HL-60 (cell line): ENCODE data around the gene SPCS2.

Experiments used
- DNase-seq, 2 experiments: peaks; one replicate each; pipeline ENCODE4 v3.0.0-alpha.2; 2010 to 2020; ENCODE audit warnings: low read depth in 1 of 2, low spot score in 1 of 2
- H3K27ac ChIP-seq: fragments of 250-450 bp; sonication (Bioruptor Pico); replicated peaks from 2 replicates; pipeline ENCODE4 v1.5.1; 2020; ENCODE audit warnings: mild to moderate bottlenecking, moderate library complexity
- H3K27me3 ChIP-seq: fragments of 250-450 bp; sonication (Bioruptor Pico); 2 replicates; pipeline ENCODE4 v1.5.1; 2021; ENCODE audit warnings: mild to moderate bottlenecking, moderate library complexity; ENCODE audit not compliant: insufficient read depth, poor library complexity, severe bottlenecking
- H3K4me3 ChIP-seq: replicated peaks from 2 replicates; pipeline ENCODE4 v1.5.1; 2011; ENCODE audit warnings: mild to moderate bottlenecking, control low read depth, low read length; ENCODE audit not compliant: insufficient read depth
- CTCF ChIP-seq: IDR thresholded peaks from one replicate; pipeline ENCODE4 v1.5.1; 2011; ENCODE audit warnings: low read length, control low read depth, inconsistent platforms; ENCODE audit not compliant: insufficient read depth
- GABPA ChIP-seq: IDR thresholded peaks from 2 replicates; pipeline ENCODE4 v1.6.1; 2012; ENCODE audit warnings: low read depth
- POLR2AphosphoS5 ChIP-seq: IDR thresholded peaks from 2 replicates; pipeline ENCODE4 v1.6.1; 2012; ENCODE audit warnings: low read depth
- SPI1 ChIP-seq: IDR thresholded peaks from 2 replicates; pipeline ENCODE4 v1.6.1; 2012; ENCODE audit warnings: low read depth, mild to moderate bottlenecking, borderline replicate concordance
- TF ChIP-seq, protein P1 (sequence below): IDR thresholded peaks from 2 replicates; pipeline ENCODE4 v1.6.1; 2012; ENCODE audit warnings: low read depth; ENCODE audit not compliant: insufficient replicate concordance

Gene SPCS2

DNA sequence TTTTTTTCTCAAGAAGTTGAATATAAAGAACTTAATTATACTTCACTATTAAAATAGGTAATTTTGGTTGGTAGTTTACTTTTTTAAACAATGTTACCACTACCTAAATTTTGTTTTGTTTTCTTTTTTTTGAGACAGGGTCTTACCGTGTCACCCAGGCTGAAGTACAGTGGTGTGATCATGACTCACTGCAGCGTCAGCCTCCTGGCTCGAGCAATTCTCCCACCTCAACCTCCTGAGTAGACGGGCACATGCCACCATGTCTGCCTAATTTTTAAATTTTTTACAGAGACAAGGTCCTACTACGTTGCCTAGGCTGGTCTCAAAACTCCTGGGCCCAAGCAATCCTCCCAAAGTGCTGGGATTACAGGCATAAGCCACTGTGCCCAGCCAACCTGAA is 17.6 kb downstream of the SPCS2 start:
- Histone ChIP-seq H3K27ac (no peak overlapping the region), H3K27me3 (no peaks in the 10 kb centered on the region), H3K4me3 (no peak overlapping the region)
- TF ChIP-seq, protein P1, sequence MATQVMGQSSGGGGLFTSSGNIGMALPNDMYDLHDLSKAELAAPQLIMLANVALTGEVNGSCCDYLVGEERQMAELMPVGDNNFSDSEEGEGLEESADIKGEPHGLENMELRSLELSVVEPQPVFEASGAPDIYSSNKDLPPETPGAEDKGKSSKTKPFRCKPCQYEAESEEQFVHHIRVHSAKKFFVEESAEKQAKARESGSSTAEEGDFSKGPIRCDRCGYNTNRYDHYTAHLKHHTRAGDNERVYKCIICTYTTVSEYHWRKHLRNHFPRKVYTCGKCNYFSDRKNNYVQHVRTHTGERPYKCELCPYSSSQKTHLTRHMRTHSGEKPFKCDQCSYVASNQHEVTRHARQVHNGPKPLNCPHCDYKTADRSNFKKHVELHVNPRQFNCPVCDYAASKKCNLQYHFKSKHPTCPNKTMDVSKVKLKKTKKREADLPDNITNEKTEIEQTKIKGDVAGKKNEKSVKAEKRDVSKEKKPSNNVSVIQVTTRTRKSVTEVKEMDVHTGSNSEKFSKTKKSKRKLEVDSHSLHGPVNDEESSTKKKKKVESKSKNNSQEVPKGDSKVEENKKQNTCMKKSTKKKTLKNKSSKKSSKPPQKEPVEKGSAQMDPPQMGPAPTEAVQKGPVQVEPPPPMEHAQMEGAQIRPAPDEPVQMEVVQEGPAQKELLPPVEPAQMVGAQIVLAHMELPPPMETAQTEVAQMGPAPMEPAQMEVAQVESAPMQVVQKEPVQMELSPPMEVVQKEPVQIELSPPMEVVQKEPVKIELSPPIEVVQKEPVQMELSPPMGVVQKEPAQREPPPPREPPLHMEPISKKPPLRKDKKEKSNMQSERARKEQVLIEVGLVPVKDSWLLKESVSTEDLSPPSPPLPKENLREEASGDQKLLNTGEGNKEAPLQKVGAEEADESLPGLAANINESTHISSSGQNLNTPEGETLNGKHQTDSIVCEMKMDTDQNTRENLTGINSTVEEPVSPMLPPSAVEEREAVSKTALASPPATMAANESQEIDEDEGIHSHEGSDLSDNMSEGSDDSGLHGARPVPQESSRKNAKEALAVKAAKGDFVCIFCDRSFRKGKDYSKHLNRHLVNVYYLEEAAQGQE: no peak
- no peak for TF ChIP-seq SPI1
- no peak for TF ChIP-seq CTCF
- TF ChIP-seq GABPA: no peak
- TF ChIP-seq POLR2AphosphoS5: no peak
- DNase-seq: no peak

DNA sequence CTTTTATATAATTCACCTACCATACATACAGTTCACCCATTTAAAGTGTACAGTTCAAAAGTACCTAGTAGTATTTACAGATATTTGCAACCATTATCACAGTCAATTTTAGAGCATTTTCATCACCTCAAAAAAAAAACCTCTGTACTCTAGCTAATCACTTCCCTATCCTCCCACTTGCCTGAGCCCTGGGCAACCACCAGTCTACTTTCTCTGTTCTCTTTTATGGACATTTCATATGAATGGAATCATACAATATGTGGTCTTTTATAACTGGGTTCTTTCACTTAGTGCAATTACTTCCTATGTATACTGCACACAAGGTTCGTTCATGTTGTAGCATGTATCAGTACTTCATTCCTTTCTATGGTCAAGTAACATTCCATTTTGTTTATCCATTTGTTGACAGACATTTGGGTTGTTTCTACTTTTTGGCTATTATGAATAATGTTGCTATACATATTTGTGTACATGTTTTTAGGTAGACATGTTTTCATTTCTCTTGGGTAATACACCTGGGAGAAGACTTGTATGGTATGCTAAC is 21.9 kb downstream of the SPCS2 start:
- Histone ChIP-seq H3K4me3 (no peak overlapping the region), H3K27me3 (no peaks in the 10 kb centered on the region), H3K27ac (no peak overlapping the region)
- TF ChIP-seq POLR2AphosphoS5 (no peak), GABPA (no peak), CTCF (no peak), SPI1 (no peak)
- DNase-seq: no peak

DNA sequence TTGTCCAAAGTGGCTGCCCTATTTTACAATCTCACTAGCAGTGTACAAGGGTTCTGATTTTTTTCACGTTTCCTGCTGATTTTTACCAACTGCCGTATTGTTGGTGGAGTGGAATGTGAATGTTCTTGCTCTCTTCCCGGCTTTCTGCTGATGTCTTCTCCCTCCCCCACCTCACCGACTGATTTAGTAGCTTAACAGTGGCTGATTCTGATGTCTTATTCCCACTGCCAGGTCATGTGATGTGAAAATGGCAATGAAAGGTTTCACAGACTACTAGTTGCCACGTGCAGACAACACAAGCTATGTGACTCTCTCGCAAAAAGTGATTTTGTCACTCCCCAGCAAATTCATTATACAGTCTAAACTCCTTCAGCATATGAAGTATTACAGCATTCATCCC is 22.4 kb downstream of the SPCS2 start:
- no peak overlapping the region for H3K4me3 ChIP-seq
- no peak for TF ChIP-seq SPI1
- DNase-seq: no peak
- no peak overlapping the region for H3K27ac ChIP-seq
- H3K27me3 ChIP-seq: no peaks in the 10 kb centered on the region

- no peak for TF ChIP-seq GABPA
- TF ChIP-seq, protein P1: no peak
- TF ChIP-seq POLR2AphosphoS5: no peak
- TF ChIP-seq SPI1: no peak
- TF ChIP-seq CTCF: no peak
- Histone ChIP-seq H3K4me3 (no peak overlapping the region), H3K27ac (no peak overlapping the region), H3K27me3 (no peaks in the 10 kb centered on the region)
- no peak for DNase-seq
Observed at GRCh38 chr11:74978041-74978440, 29.0 kb downstream of the SPCS2 start.
